HFFc6 (cell line): ENCODE measurements around the gene DCP1A. TPM values are rescaled to one million over a fixed set of nuclear protein-coding genes. Genes with fewer than 3 reads are reported as not detected.
"Not testable (repeated sequence)": the region's sequence is repeated elsewhere in the genome, so short reads cannot be mapped to it uniquely, and the experiment has no call there.

Experiments
- DNase-seq: peaks from one replicate; pipeline ENCODE4 v3.0.0-alpha.2; 2018
- H3K27ac Mint-ChIP-seq: 2 replicates; pipeline ENCODE4 v1.8.0; 2020; ENCODE audit warnings: mild to moderate bottlenecking, mixed read lengths
- H3K27me3 Mint-ChIP-seq: 2 replicates; pipeline ENCODE4 v1.8.0; 2021; ENCODE audit warnings: mild to moderate bottlenecking, moderate library complexity, mixed read lengths; ENCODE audit not compliant: insufficient read depth
- H3K36me3 Mint-ChIP-seq: 2 replicates; pipeline ENCODE4 v1.8.0; 2021; ENCODE audit warnings: low read depth, mixed read lengths
- H3K4me1 Mint-ChIP-seq: 2 replicates; pipeline ENCODE4 v1.8.0; 2020; ENCODE audit warnings: low read depth, mixed read lengths
- H3K4me3 Mint-ChIP-seq: 2 replicates; pipeline ENCODE4 v1.8.0; 2020; ENCODE audit warnings: mild to moderate bottlenecking, moderate library complexity, mixed read lengths
- H3K9me3 Mint-ChIP-seq: 2 replicates; pipeline ENCODE4 v1.8.0; 2020; ENCODE audit warnings: mild to moderate bottlenecking, mixed read lengths
- total RNA-seq, 6 experiments: library from RNA; stranded (reverse); fragmentation: NEBNext Ultra II Directional; extraction: Animal tissue kit (Norgen Biotek cat#: 25700); gene quantifications; 2 replicates in 1 of 6; 3 replicates in 5 of 6; pipeline ENCODE4 v1.2.3, GENCODE V29; 2021
- TF ChIP-seq, protein P1 (sequence below): fragments of 200-600 bp; sonication (generic); IDR thresholded peaks from 2 replicates; pipeline ENCODE4 v1.5.0; 2021; ENCODE audit warnings: antibody characterized with exemption, mild to moderate bottlenecking

The DCP1A gene
- total RNA-seq, 6 experiments from 2014 or later = 14.9 to 18.8 (median 16.6) TPM

DNA sequence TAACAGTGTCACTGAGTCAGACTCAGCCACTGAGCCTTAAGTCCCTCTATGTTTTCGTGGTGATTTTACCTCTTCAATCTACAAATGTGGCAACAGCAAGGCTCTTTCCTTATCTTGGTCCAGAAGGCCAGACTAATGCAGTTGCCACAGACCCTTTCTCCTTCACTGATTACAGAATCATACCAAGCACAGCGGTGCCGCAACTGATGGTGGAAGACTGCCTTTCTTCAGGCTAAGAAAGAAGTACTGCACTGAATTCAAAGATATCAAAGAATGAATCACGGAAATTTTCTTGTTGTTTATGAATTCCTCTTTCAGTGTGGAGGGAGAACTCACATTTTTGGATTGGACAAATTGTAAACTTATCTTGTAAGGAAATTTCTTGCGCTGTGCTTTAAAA lies 18.6 kb downstream of the DCP1A start:
- DNase-seq = no peak
- Mint-ChIP-seq H3K4me3 (no peak overlapping the region), H3K27ac (peak overlapping the region; percentile 28), H3K4me1 (peaks cover 37% of the 10 kb centered on the region), H3K36me3 (peaks cover 21% of the 10 kb centered on the region), H3K9me3 (no peaks in the 10 kb centered on the region), H3K27me3 (no peaks in the 10 kb centered on the region; the same call in 1 of the 2 replicates)
- TF ChIP-seq, protein P1, sequence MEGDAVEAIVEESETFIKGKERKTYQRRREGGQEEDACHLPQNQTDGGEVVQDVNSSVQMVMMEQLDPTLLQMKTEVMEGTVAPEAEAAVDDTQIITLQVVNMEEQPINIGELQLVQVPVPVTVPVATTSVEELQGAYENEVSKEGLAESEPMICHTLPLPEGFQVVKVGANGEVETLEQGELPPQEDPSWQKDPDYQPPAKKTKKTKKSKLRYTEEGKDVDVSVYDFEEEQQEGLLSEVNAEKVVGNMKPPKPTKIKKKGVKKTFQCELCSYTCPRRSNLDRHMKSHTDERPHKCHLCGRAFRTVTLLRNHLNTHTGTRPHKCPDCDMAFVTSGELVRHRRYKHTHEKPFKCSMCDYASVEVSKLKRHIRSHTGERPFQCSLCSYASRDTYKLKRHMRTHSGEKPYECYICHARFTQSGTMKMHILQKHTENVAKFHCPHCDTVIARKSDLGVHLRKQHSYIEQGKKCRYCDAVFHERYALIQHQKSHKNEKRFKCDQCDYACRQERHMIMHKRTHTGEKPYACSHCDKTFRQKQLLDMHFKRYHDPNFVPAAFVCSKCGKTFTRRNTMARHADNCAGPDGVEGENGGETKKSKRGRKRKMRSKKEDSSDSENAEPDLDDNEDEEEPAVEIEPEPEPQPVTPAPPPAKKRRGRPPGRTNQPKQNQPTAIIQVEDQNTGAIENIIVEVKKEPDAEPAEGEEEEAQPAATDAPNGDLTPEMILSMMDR = no peak

DNA sequence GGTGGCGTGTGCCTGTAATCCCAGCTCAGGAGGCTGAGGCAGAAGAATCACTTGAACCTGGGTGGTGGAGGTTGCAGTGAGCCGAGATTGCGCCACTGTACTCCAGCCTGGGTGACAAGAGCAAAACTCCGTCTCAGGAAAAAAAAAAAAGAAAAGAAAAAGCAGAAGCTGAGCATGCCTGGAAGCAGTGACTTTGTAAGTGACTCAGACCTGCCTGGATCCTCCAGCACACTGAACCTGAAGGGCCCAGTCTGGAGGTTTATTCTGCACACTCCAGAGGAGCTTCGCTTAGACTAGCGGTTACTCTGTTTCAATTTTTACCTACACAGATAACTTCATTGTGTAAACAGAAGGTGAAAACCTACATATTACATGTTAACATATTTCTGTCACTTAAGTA lies 19.4 kb downstream of the DCP1A start:
- not testable (repeated sequence) for DNase-seq, H3K27me3 Mint-ChIP-seq
- H3K36me3 Mint-ChIP-seq = peaks cover 18% of the 10 kb centered on the region; the same call in 1 of the 2 replicates

GRCh38 chr3:53324105-53324504 lies 23.2 kb downstream of the DCP1A start:
- peaks cover 21% of the 10 kb centered on the region for H3K36me3 Mint-ChIP-seq

More for the DNA sequence above, 19.4 kb downstream of the DCP1A start:
- H3K9me3 Mint-ChIP-seq, H3K4me3 Mint-ChIP-seq, H3K27ac Mint-ChIP-seq: not testable (repeated sequence)
- H3K4me1 Mint-ChIP-seq = peaks cover 37% of the 10 kb centered on the region

GRCh38 chr3:53320697-53321096 lies 26.6 kb downstream of the DCP1A start:
- Mint-ChIP-seq H3K27me3 (no peaks in the 10 kb centered on the region), H3K9me3 (no peaks in the 10 kb centered on the region), H3K4me3 (no peak overlapping the region), H3K4me1 (peaks cover 20% of the 10 kb centered on the region), H3K27ac (no peak overlapping the region), H3K36me3 (peaks cover 33% of the 10 kb centered on the region)
- TF ChIP-seq, protein P1 = no peak
- no peak for DNase-seq

More at GRCh38 chr3:53324105-53324504, 23.2 kb downstream of the DCP1A start:
- TF ChIP-seq, protein P1 = no peak
- Mint-ChIP-seq H3K9me3 (no peaks in the 10 kb centered on the region), H3K4me1 (peaks cover 29% of the 10 kb centered on the region), H3K27me3 (no peaks in the 10 kb centered on the region; the same call in 1 of the 2 replicates), H3K4me3 (no peak overlapping the region), H3K27ac (no peak overlapping the region)
- no peak for DNase-seq

- H3K9me3 Mint-ChIP-seq = no peaks in the 10 kb centered on the region
- peaks cover 28% of the 10 kb centered on the region for H3K36me3 Mint-ChIP-seq
- no peak overlapping the region for H3K4me3 Mint-ChIP-seq
- peak; percentile 63 for DNase-seq
- peak overlapping the region; percentile 37; the same call in 1 of the 2 replicates for H3K27ac Mint-ChIP-seq
- H3K4me1 Mint-ChIP-seq = peaks cover 12% of the 10 kb centered on the region
- H3K27me3 Mint-ChIP-seq = no peaks in the 10 kb centered on the region
- TF ChIP-seq, protein P1 = no peak
Measured at GRCh38 chr3:53318522-53318921, 28.8 kb downstream of the DCP1A start.

DNA sequence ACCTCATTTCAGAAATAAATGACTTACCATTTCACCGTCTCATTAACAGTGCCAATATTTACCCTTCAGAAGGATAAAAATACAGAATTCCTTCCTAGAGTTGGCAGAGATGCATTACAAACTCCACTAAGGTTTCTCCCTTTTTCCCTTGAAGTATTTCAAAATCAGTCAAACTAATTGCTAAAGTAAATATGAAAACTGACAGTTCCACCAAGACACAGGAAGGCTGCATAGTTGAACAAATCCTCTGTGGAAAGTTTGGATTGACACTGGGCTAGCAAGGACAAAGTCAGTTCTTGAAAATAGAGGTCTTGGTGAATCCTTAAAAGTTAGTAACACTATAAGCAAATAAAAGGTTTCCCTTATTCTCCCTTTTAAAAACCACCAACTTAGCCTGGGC lies 34.5 kb downstream of the DCP1A start:
- no peak for DNase-seq
- Mint-ChIP-seq H3K36me3 (peaks cover 19% of the 10 kb centered on the region), H3K27ac (no peak overlapping the region), H3K9me3 (no peaks in the 10 kb centered on the region), H3K4me3 (no peak overlapping the region), H3K27me3 (no peaks in the 10 kb centered on the region), H3K4me1 (no peaks in the 10 kb centered on the region)
- TF ChIP-seq, protein P1 = no peak
